GM12891 (cell line): Measurements from ENCODE around the gene DCC.

Source experiments
- POLR2A ChIP-seq: IDR thresholded peaks from 2 replicates; pipeline ENCODE4 v1.6.1; 2011; ENCODE audit warnings: low read depth, low read length, control low read depth
- POLR2AphosphoS5 ChIP-seq: IDR thresholded peaks from 2 replicates; pipeline ENCODE4 v1.6.1; 2011; ENCODE audit warnings: low read depth, low read length, control low read depth
- TAF1 ChIP-seq: IDR thresholded peaks from 2 replicates; pipeline ENCODE4 v1.6.1; 2011; ENCODE audit warnings: low read depth, low read length, control low read depth

DNA sequence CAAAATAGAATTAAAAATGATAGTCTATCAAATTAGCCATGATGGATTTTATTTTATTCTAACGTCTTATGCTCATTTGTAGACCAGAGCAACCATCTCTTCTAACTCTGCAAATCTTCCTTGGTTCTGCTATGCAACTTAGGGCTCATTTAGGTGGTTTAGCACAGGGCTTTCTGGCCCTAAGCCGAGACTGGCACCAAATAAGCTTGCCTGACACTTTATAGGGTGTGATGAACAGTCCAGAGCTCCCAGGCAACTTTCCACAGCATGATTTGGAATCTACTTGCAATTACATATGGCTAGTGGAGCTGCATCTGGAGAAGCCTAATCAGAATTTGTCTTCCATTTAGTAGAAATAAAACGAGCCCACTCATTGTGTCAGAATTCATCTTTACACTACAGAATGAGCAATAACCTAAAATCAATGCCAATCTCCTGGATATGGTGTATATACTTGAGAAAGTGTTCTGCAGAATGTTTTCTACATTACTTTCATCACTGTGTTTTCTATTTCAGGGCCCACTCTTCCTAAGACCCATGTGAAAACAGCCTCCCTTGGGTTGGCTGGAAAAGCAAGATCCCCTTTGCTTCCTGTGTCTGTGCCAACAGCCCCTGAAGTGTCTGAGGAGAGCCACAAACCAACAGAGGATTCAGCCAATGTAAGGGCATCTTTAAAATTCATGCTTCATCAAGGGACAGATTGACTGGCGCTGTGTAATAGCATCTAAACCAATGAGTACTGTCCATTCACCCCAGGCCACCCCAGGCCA is 1186.3 kb downstream of the DCC start:
- TF ChIP-seq TAF1, result no peak
- TF ChIP-seq POLR2A, result no peak
- TF ChIP-seq POLR2AphosphoS5, result no peak
